ENCODE data around the gene TMPRSS11F.
"Not testable (repeated sequence)": the region's sequence is repeated elsewhere in the genome, so short reads cannot be mapped to it uniquely, and the experiment has no call there.

TMPRSS11F gene

DNA sequence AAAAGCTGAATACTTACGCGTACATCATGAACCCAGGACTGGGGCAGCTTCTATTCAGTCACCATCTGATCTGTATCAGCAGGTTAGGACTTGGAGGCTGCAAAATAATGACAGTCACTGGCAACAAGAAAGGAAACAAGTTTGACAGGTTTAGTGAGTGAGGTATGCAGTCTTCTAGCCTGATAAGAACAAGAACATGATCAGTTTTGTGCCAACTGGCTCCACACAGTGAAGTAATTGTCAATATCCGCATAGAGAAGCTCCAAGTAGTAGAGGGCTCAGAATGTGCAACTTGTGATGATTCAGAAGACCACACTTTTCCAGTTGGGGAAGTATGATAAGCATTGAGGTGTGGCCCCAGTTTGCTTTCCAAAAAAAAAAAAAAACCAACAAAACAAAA lies at the start of gene TMPRSS11F:
TMPRSS11F (minus strand) TSS at position 77 of the 400 bp plus-strand sequence; CDS start at position 28, 49 bp downstream.
- DNase-seq (ENCODE audit: low read depth): no peak

DNA sequence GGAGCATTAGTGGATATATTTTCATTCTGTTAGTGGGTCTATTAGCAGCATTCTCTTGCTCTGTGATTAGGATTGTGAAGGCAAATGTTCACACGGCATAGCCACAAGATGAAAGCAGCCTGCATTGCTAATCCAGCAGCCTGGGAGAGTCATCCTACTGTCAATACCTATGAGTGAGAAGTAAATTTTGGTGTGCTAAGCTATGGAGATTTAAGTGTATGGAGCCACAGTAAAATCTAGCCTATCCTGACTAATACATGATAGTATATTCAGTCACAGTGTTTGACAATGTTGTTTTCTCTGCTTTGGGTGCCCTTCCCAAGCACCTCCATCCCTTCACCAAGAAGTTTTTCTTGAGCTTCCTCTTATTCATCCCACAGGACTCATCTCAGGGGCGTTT lies 47.2 kb upstream of the TMPRSS11F start:
- DNase-seq (ENCODE audit: low read depth): no peak

DNA sequence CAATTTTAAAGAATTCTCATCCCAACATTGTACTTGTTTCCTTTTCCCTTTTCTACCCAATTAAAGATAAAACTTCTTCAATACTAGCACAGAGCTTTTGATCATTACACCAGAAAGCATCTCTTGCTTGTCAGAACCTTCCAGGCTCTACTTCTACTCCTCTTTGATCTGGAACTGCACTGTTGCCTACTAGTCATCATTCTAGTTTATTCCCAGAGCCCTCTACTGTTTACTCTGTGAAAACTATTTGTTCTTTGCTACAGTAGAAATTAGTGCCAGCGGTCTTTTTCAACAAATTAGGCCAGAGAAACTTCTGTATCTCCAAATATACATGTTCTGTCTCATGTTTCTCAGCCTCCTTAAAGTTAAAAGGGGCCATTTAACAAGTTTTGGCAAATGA lies 46.8 kb upstream of the TMPRSS11F start:
- no peak for DNase-seq (ENCODE audit: low read depth)

DNA sequence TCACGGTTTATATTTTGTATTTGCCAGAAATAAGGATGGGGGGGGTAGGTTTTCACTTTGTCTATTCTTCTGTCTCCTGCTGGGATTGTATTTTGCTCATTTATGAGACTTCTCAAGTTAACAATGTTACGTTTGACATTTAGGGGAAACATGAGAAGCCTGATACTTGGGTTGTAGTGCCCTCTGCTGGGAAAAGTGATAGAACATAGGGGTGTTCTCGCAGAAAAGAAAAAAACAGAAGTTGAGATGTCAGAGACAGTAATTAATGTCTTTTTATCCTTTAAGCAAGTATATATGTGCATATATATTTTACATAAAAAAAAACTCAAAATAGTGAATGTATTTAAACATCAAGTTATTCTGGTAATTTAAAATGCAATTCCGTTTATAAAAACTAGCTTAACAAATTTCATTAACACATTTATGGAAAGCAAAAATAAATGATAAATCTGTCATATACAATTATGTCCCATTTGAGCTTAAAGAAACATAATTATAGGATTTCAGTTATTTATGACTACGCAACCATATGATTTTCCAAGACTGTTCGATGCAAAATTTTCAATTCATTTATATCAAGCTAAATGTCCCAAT lies 46.0 kb upstream of the TMPRSS11F start:
- DNase-seq (ENCODE audit: low read depth): no peak

DNA sequence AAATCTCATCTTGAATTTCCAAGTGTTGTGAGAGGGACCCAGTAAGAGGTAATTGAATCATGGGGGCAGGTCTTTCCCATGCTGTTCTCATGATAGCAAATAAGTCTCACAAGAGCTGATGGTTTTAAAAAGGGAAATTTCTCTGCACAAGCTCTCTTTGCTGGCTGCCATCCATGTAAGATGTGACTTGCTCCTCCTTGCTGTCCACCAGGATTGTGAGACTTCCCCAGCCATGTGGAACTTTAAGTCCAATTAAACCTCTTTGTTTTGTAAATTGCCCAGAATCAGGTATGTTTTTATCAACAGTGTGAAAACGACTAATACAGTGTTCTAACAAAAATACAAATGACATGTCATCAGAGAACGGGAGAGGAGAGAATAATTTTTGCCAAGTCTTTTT lies 44.7 kb upstream of the TMPRSS11F start:
- not testable (repeated sequence) for DNase-seq (ENCODE audit: low read depth)

DNA sequence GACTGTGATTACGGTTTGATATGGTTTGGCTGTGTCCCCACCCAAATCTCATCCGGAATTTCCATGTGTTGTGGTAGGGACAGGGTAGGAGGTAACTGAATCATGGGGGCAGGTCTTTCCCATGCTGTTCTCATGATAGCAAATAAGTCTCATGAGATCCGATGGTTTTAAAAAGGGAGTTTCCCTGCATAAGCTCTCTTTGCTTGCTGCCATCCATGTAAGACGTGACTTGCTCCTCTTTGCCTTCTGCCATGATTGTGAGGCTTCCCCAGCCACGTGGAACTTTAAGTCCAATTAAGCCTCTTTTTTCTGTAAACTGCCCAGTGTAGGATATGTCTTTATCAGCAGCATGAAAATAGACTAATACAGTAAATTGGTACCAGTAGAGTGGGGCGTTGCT lies 42.5 kb upstream of the TMPRSS11F start:
- DNase-seq (ENCODE audit: low read depth): not testable (repeated sequence)

DNA sequence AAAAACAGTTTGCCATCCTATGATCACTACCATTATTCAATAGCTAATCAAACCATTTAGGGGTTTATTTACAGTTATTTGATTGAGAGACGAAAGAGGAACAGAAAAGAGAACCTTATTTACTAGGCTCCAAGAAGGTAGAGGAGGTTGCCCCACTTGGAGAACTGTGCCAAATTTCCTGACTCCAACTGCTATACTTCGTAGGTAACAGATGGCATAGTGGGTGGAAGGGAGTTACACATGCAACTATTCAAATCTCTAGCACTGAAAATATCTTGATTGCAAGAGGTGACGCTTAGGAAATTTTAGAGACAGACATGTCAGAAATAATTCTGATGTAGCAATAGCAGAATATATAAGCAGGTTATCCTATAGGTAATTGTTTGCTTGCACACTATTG lies 38.0 kb upstream of the TMPRSS11F start:
- no peak for DNase-seq (ENCODE audit: low read depth)

DNA sequence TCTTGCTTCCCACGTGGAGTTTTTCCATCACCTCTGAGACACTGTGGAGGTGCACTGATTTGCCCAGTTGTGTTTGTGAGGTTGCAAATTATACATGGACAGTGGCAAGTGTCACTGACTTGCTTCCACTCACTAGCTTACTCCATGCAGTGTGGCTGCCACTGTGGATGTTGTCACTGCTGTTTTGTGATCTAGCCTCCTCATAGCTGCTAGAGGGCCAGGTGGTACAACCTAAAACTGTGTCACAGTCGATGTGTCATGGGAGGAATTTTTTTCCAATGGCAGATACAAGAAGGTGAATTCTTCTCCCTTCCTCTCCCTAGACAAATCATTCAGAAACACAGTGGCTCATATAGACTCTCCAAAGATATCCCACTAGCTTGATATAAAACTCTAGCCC lies 37.5 kb upstream of the TMPRSS11F start:
- DNase-seq (ENCODE audit: low read depth): no peak

DNA sequence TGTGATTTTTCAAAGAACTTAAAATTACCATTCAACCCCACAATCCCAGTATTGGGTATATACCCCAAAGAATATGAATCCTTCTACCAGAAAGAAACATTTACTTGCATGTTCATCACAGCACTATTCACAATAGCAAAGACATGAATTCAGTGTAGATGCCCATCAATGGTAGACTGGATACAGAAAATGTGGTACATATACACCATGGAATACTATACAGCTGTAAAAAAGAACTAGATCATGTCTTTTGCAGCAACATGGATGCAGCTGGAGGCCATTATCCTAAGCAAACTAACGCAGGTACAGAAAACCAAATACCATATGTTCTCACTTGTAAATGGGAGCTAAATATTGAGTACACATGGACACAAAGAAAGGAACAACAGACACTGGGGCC lies 34.1 kb upstream of the TMPRSS11F start:
- no peak for DNase-seq (ENCODE audit: low read depth)

DNA sequence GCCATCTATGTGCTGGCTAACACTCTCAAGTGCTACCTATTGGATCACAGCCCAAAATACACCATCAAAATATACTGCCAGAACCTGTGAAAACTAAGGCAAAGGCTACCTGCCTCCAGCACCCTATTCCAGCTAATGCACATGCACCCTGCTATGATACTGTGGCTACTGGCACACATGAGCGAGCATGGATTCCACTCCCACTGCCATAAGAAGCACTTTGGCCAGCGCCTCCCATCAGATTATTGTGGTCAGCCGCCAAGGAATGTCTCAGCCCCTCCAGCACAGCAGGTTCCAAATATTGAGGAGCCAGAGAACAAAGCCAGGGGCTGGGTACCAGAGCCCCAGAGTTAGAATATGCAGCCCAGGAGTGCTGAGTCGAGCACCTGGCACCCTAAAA lies 32.5 kb upstream of the TMPRSS11F start:
- DNase-seq (ENCODE audit: low read depth): no peak

DNA sequence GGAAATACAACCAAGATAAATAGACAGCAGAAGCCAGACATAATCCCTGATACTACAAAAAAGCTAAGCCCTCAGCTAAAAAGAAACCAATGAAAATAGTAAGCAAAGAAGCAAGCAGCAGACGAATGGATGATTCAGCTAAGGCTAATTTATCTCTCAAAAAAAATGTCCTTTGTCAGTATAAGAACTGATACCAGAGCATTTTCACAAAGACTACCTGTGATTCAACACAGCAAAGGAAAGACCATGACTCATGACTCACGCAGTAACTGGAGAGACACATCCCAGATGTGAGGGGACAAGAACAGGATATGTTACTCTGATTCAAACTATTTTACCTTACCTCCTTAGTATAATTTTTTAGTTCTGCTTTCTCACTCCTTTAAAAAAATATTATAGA lies 22.7 kb upstream of the TMPRSS11F start:
- DNase-seq (ENCODE audit: low read depth): no peak

DNA sequence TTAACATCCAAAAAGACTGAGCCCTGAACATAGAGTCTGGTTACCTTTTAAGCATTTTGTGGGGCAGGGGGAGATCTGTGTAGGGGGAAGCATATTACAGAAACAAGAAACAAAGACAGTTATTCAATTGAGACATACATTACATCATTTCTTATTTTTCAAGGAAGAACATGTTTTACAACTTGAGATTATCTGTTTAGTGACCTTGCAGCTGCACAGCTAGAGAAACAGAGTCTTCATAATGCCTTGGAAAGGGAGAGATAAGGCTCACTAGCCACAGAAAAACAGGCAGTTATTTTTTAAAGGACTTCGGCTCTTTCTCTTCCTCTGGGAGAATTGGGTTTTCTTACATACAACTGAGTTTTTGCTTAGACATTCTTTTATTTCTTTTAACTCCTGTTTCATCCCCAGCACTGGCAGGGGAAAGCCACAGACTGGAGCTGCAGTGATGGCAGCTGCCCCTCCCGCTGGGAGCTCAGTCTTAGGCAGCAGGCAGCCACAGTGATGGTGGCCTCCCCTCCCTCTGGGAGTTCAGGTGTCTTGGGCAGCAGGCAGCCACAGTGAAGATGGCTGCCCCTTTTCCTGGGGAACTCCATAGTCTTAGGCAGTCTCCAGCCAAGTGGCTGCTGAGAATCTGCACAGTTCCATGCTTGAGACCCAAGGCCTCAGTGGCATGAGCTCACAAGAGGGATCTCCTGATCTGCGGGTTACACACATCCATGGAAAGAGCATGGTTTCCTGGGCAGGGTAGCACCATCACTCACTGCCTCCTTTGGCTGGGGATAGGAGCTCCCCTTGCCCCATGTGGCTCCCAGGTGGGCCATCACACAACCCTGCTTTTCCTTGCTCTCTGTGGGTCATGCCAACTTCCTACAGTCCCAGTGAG lies 19.4 kb upstream of the TMPRSS11F start:
- DNase-seq (ENCODE audit: low read depth): no peak

DNA sequence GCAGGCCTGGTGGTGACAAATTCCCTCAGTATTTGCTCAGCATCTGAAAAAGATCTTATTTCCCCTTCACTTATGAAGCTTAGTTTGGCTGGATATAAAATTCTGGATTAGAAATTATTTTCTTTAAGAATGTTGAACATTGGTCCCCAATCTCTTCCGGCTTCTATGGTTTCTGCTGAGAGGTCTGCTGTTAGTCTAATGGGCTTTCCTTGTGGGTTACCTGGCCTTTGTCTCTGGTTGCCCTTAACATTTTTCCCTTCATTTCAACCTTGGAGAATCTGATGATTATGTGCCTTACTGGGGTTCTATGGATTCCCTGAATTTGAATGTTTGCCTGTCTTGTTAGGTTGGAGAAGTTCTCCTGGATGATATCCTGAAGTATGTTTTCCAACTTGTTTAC lies 17.4 kb upstream of the TMPRSS11F start:
- no peak for DNase-seq (ENCODE audit: low read depth)

DNA sequence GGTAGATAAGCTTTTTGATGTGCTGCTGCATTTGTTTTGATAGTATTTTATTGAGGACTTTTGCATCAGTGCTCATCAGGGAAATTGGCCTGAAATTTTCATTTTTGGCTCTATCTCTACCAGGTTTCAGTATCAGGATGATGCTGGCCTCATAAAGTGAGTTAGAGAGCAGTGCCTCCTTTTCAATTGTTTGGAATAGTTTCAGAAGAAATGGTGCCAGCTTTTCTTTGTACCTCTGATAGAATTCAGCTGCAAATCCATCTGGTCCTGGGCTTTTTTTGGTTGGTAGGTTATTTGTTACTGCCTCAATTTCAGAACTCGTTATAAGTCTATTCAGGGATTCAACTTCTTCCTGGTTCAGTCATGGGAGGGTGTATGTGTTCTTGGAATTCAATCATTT lies 15.6 kb upstream of the TMPRSS11F start:
- DNase-seq (ENCODE audit: low read depth): no peak

DNA sequence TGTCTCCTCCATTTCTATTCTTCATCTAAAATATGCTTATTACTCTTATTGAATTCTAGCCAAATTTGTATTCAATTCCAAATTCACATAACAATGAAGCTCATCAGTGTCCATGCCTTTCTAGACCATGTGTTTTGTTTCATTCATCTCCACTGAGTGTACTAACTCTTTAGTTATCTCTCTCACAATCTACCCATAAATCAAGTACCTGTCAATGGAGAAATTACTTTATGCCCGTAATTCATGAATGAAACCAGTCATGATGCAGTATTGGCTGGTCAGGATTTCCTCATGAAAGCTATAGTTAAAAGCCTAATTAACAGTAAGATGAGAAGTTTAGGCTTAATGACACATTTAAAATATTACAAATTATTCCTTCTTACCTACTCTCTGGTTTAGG lies 12.2 kb upstream of the TMPRSS11F start:
- no peak for DNase-seq (ENCODE audit: low read depth)

DNA sequence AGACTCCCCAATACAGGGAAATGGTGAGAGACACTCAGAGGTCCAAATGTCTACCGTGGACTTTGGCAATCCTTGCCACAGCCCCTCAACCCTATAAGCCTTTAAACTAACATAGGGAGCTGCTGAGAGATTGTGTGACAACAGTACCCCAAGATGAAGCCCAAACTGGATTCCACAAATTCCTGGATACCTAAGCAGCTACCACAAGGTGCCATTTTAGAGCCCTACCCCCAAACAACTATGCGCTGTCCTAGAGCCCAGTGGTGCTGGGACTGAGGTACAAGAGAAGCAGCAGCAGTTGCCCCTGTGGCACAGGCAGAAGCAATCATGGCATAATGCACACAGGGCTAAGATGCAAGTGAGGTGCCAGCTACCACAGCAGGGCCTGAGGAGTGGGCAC lies 2.7 kb upstream of the TMPRSS11F start:
- no peak for DNase-seq (ENCODE audit: low read depth)

DNA sequence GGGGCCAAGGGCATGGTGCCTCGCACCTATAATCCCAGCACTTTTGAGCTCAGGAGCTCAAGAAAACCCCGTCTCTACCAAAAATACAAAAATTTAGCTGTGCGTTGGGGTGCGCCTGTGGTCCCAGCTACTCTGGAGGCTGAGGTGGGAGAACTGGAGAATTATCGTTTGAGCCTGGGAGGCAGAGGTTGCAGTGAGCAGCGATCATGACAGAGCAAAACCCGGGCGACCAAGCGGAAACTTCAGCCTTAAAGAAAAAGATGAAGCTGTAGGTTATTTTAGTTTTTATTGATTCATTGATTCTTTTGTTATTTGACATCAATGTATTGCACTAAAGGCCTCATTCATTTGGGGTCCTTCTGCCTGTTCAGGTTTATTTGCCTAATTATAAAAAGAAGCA lies 5.4 kb downstream of the TMPRSS11F start:
- no peak for DNase-seq (ENCODE audit: low read depth)

DNA sequence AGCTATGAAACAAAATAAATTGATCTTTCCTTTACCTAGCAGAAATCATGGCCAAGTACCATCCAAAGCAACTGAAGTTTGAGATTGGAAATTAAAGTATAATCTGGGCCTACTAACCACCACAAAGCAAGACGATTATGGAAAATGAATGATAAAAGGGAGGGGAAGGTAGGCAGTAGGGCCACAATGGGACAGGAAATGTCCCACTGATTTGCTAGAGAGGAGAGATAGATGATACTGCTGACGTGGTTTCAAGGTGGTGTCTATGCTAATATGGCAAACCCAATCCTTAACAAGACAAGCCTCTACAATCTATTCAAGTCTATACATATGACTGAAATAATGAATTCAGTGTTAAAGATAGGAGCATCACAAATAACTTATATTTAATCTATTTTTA lies 6.1 kb downstream of the TMPRSS11F start:
- no peak for DNase-seq (ENCODE audit: low read depth)

DNA sequence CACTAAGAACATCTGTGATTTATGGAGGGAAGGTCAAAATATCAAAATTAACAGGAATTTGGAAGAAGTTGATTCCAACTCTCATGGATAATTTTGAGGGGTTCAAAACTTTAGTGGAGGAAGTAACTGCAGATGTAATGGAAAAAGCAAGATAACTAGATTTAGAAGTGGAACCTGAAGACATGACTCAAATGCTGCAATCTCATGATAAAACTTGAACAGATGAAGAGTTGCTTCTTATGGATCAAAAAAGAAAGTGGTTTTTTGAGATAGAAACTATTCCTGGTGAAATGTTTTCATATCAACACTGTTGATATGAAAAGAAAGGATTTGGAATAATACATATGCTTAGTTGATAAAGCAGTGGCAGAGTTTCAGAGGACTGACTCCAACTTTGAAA lies 9.7 kb downstream of the TMPRSS11F start:
- DNase-seq (ENCODE audit: low read depth): no peak

DNA sequence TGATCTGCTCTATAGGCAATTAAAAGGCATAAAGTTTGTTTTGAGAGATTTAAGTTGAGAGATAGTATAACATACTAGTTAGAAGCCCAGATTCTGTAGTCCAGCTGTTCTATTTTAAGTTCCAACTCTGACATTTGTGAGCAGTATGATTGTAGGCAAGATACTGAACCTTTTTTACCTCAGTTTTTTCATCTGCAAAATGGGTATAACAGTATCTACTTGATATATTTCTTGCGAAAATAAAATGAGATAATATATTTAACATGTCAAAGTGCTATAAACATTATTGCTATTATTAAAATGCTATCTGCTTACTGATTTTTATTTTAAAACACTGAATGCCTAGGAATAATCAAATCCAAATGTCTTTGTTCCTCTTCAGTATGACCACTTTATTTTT lies 19.2 kb downstream of the TMPRSS11F start:
- DNase-seq (ENCODE audit: low read depth): no peak

DNA sequence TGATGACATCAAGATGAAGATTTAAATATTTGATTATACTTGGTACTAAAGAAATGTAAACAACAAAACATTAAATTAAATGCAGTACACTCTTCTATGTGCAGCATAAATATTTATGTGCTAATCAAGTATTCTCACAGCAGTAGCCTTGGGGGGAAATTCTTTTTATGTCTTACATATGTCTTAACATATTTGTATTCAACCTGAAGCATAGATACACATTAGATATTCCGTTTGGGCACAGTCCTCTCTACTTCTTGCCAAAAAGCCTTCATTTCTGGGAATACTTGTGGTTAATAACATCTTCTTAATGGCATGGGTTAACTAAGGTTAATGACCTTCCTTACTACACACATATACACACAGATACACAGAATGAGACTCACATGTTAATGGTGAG lies 19.8 kb downstream of the TMPRSS11F start:
- DNase-seq (ENCODE audit: low read depth): no peak

DNA sequence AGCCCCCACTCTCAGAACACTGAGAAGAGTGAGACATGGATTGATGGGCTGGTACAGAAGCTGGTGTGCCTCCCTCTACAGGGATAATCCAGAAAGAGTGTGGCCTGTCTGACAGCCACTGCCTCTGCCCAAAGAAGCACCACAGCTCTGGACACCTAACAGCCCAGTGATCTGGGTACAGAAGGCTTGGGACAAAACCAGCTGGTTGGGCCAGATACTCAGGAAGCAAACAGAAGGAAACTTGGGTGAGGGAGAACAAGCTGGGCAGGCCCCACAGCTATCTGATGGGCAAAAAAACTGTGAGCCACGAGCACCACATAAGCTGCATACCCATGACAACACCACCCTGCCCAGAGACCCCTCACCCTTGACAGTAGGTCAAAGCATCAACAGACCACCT lies 46.9 kb downstream of the TMPRSS11F start:
- no peak for DNase-seq (ENCODE audit: low read depth)

DNA sequence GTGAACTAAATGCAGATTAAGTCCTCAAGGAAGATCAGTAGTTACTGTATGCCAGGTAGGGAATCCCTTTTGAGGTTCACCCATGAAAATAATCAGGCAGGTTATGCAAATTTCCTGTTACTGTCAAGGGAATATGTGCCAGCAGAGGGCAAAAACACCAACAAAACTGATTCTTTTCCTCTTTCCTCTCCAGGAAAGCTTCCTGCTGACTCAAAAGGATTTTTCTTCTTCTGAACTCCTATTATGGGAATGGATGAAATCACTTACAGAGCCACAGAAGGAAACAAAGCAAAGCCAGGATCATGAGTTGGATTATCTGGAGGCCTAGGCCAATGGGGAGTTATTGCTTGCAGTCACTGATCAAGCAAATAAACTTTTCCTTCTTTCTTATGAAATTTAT lies 49.7 kb downstream of the TMPRSS11F start:
- no peak for DNase-seq (ENCODE audit: low read depth)

DNA sequence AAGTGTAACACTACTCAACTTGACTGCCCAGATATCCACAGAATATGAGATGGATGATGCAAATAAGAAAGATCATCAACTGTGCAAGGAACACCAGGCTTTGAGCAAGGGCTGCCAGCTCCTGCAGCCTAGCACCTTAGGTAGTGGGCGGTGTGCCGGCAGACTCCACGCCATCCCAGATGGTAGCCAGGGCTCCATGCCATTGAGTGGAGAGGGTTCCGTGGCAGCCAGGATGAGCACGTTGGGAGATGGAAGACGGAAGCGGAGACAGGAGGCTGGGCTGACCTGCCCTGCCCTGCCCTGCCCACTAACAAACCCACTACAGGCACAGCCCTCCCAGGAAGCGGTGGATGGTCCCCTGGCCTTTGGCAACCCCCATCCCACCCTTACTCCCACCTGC lies 51.9 kb downstream of the TMPRSS11F start:
- DNase-seq (ENCODE audit: low read depth): no peak

Data from activated T-cell treated with anti-CD3 and anti-CD28 coated beads for 48 hours (primary cell).